CD1c-positive myeloid dendritic cell (primary cell): Measurements from ENCODE around the gene MAIP1.

Source experiments
- DNase-seq: peaks from one replicate; pipeline ENCODE4 v3.0.0-alpha.2; 2016; ENCODE audit errors: extremely low spot score

MAIP1 gene

DNA sequence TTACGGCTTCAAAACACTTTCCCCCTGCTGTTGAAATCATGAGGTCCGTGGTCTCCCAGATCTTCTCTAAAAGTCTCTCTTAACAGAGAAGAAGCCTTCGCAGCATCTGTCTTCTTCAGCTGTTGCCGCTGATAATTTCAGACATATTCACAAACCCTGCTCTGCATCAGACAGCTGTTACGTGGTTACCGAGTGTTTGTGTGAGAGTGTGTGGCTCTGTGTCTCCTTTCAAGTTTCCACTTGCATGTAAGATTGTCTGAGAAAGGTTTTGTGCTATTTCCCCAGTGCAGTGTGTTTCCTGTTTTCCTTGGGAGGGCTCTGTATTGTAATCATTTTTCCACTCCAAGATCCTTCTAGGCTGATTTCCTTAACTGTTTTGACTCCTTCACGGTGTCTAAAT, 32.8 kb downstream of the MAIP1 start:
- no peak for DNase-seq

DNA sequence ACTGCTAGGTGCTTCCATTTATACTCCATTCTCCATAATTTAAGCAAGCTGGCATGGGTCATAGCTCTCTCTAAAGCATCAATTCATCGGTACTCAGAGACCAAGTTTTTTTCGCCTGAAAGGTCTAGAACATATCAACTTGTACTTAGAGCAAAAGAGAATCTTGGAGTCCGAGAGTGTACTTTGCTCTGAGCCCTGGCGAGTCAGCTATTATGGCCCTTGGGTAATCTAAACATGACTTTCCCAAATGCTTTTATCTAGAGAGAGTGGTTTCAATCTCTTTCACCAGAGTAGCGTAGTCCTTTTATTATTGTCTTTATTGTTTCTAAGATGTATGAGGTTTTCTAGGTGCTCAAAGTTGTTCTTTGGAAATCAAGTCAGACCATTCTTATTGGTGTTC, 34.4 kb downstream of the MAIP1 start:
- no peak for DNase-seq

DNA sequence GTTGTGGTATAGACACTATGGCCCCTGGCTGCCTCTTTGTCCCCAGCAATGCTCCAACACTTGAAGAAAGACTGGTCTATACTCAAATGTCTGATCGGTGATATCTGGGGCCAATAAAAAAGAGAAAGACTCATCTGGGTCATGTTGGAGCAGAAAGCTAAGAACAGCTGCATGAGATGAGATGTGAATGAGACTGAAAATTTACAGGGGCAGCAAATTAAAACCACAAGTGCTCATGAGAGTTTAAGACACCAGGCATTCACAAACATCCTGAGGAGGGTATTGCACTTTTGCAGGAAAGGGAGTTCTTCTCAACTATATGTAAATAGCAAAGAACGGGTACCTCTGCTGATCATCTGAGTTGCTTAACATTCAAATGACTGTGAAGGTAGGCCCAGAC, 36.3 kb downstream of the MAIP1 start:
- DNase-seq, result no peak

DNA sequence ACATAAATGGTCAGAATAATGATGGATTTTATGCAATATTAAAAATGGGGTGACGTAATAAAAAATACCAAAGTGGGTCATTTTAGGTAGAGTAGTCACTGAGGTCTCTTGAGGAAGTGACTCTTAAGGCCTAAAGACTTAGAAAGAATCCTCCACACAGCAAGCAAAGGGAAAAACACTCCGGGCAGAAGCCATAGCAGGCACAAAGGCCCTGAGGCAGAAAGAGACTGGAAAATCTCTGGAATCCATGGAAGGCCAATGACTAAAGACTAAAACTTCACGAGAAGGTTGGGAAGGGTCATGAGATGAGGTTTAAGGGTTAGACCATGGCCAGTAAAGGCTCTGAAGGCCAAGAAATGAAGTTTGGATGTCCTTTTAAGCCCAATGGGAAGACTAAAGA, 36.9 kb downstream of the MAIP1 start:
- DNase-seq, result no peak

DNA sequence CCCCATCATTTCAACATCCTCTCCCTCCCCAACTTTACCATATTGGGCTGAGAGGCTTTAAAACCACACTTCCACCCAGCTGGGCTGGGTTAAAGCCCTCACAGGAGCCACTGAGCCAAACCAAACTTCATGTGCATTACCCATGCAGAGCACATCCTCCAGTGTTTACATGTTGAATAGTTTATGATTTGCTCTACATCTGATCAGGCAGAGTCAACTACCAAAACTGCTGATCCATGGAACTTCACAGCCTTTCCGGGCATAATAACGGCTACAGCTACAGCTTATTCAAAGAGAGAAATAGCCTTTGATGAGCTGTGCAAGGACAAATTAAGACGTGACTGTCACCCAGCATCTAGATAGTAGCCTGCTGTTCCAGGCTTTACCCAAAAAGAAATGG, 39.0 kb downstream of the MAIP1 start:
- no peak for DNase-seq

DNA sequence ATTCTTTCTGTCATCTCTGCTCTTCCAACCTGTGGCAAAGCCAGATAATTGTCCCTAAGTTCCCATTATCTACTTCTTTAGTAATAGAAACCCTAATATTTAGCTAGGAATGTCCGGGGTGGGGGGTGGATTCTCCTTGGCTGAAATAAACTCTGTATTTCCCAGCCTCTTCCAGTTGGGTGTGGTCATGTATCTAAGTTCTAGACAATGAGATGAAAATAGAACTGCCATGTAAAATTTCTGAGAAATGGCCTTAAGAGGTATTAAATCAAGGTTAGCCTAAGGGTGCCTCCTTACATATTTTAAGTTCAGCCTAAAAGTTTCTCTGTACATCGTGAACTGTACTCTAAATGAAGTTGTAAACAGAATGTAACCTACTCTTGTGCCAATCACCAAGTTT, 39.5 kb downstream of the MAIP1 start:
- DNase-seq, result no peak

DNA sequence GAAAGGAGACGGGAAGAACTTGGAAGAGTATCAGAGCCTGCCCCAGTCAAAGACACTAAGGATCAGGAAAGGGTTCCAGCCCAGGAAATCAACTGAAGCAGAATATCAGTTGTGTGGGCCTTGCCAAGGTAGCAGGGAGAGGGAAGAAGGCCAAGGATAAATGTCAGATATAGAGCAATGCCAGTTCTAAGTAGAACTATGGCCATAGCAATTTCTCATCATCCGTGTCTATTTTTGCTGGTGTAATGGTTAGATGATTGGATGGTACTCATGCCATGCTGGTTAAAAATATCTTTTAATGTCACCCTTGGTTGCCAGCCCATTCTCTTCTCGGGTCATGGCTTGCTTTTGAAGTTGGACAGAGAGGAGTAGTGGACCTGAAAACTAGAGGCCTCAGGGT, 41.9 kb downstream of the MAIP1 start:
- DNase-seq, result no peak

DNA sequence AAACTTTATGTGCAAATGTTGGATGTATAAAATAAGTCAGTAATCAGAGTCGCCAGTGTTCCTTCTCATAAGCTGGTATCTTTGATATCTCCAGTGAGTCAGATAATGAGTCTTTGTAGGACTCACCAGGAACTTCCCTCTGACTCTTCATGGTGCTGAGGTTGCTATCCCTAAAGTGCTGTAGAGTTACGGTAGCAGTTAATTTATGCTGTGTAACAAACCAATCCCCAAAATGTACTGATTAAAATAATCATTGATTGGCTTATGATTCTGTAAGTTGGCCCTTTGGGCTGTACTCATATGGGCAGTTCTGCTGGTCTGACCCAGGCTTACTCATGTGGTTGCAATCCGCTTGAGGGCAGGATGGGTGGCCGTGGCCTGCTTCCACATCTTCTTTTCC, 43.8 kb downstream of the MAIP1 start:
- DNase-seq, result no peak

DNA sequence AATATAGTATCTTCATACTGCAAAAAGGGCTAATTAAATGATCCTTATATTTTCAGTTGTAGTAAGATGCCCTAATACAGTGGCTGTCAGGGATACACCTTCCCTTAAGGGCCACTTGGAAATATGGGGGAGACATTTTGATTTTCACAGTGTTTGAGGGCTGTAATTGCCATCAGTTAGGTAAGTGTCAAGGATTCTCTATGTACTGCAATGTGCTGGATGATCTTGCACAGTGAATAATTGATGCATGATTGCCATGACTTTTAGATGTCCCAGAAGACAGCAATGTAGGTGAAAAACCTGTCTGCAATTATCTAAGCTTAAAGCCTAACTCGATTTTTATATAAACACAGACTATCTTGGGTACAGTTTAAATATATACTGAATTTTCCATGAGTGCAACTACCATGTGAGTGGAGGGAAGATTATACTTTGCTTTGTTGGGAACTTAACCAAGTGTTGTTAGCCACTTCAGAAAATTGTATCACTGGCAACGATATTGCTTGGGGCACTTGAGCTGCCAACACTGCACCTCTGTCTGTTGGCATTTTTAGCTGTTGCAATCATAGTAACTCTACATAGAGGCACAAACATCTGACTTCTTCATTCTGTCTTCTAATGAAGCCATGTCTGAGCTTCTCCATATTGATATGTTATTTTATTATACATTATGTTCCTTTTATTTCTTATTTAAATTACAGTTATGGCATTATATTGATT, 45.2 kb downstream of the MAIP1 start:
- DNase-seq, result no peak

DNA sequence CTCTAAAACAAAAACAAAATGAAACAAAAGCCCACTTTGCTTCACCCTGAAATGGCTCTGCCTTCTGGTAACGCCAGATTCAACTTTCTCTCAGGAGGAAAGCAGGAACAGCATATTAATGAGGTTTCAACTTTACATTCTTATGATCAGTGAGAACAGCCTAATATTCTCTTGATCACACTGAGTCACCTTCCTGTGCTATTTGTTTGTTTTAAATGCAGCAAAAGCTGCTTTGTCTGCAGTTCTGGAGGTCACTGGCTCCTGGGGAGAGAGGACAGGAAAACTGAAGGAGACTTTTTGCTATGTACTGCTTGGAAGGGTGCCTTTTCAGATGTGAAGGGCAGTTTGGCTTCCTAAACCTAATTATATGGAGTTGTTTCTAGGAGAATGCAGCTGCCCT, 48.1 kb downstream of the MAIP1 start:
- DNase-seq, result no peak

DNA sequence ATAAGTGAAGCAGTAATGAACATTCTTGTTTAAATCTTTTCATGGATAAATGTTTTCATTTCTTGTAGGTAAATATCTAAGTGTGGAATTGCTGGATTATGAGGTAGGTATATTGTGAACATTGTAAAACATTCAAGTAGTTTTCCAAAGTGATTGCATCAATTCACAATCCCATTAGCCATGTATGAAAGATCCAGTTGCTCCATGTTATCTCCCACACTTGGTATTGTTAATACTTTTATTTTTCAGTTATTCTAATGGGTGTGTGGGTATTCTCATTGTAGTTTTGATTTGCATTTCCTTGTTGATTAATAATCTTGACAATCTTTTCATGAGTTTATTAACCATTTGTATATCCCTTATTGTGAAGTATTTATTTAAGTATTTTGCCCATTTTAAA, 50.3 kb downstream of the MAIP1 start:
- DNase-seq, result no peak

DNA sequence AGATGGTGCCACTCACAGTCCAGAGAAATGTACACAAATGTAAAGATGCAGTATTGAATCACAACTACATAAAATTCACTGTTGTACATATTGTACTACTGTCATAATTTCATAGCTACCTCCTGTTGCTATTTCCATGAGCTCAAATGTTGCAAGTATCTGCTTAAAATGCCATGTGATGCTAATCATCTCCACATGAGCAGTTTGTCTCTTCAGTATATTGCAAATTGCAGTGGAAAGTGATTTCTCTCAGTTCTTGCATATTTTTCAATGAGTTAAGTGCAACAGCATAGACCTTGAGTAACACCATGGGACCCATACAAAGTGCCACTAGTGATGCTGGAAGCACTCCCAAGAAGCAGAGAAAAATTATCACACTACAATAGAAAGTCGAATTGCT, 51.9 kb downstream of the MAIP1 start:
- no peak for DNase-seq

DNA sequence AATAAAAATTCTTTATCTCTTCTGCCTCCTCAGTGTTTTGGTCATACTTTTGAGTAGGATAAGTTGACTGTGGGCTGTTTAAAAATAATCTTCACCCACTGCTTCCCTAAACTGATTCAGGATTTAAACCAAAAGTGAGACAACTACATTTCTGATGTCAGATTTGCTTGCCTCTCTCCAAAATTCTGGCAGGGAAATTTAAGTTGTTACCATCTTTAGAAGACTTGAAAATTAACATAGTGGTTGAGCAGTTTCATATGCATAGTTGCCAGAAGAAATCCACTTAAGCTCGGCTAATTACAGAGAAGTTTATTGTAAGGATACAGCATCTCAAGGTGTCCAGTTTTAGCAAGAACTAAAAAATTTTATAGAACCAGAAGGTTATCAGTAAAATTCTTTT, 57.0 kb downstream of the MAIP1 start:
- no peak for DNase-seq
